Tongue (tissue), 2 donors: ENCODE data around the gene SULT2A1. TPM values are rescaled to one million over a fixed set of nuclear protein-coding genes. Genes with fewer than 3 reads are reported as not detected.
"Not testable (repeated sequence)": the region's sequence is repeated elsewhere in the genome, so short reads cannot be mapped to it uniquely, and the experiment has no call there.

Experiments
- DNase-seq: peaks from one replicate; pipeline ENCODE4 v3.0.0-alpha.2; 2015
- total RNA-seq: library from RNA; depleted of rRNA; stranded (reverse); fragments of >200 nt; gene quantifications from one replicate; pipeline ENCODE4 v1.2.3, GENCODE V29; 2014

SULT2A1 gene
- total RNA-seq, 1 donor from 2014 or later = not detected

- DNase-seq = no peak
Measured at GRCh38 chr19:47860602-47861297, 25.4 kb downstream of the SULT2A1 start.

- not testable (repeated sequence) for DNase-seq
Measured at GRCh38 chr19:47859838-47860237, 26.3 kb downstream of the SULT2A1 start.

- not testable (repeated sequence) for DNase-seq
Measured at GRCh38 chr19:47858646-47859285, 27.3 kb downstream of the SULT2A1 start, which contains the start of gene TPRX2. TSS of gene TPRX2 (plus strand) at chr19:47859235. CDS start at chr19:47859247, 12 bp downstream.

- DNase-seq = not testable (repeated sequence)
Measured at GRCh38 chr19:47858231-47858630, 27.9 kb downstream of the SULT2A1 start.

GRCh38 chr19:47854459-47854858 is 31.7 kb downstream of the SULT2A1 start:
- no peak for DNase-seq

- no peak for DNase-seq
Measured at GRCh38 chr19:47853003-47853402, 33.1 kb downstream of the SULT2A1 start.

GRCh38 chr19:47848823-47849473 is 37.2 kb downstream of the SULT2A1 start:
- DNase-seq = peak; percentile 84

GRCh38 chr19:47848425-47848822 is 37.7 kb downstream of the SULT2A1 start:
- no peak for DNase-seq

- DNase-seq = no peak
Measured at GRCh38 chr19:47842941-47843340, 43.2 kb downstream of the SULT2A1 start.

GRCh38 chr19:47839913-47840312 is 46.2 kb downstream of the SULT2A1 start:
- peak; percentile 19 for DNase-seq

GRCh38 chr19:47839411-47839810 is 46.7 kb downstream of the SULT2A1 start:
- no peak for DNase-seq

- no peak for DNase-seq
Measured at GRCh38 chr19:47836038-47836437, 50.1 kb downstream of the SULT2A1 start.

- no peak for DNase-seq
Measured at GRCh38 chr19:47832723-47833122, 53.4 kb downstream of the SULT2A1 start.

GRCh38 chr19:47826800-47827199 is 59.3 kb downstream of the SULT2A1 start:
- no peak for DNase-seq

- DNase-seq = no peak
Measured at GRCh38 chr19:47824396-47824795, 61.7 kb downstream of the SULT2A1 start.

GRCh38 chr19:47821460-47822020 is 64.6 kb downstream of the SULT2A1 start, which contains the start of gene CRX:
TSS of gene CRX (plus strand) at chr19:47821937. CDS start at chr19:47834444, 12,507 bp downstream.
- DNase-seq = no peak

Other genes starting within 250 kb of the SULT2A1 start
- 79.6 TPM for gene EHD2, start 172.9 kb downstream of the SULT2A1 start, total RNA-seq
- gene NOP53, start 140.8 kb downstream of the SULT2A1 start, total RNA-seq = 143 TPM
- 551 TPM for gene SELENOW, start 107.6 kb downstream of the SULT2A1 start, total RNA-seq
- gene TPRX1, start 81.8 kb downstream of the SULT2A1 start, total RNA-seq = not detected
- gene CRX, start 64.4 kb downstream of the SULT2A1 start, total RNA-seq = not detected
- gene TPRX2, start 27.1 kb downstream of the SULT2A1 start, total RNA-seq = not detected
- gene BSPH1, start 105.9 kb upstream of the SULT2A1 start, total RNA-seq = not detected
- not detected for gene ELSPBP1, start 108.3 kb upstream of the SULT2A1 start, total RNA-seq
- gene CABP5, start 157.8 kb upstream of the SULT2A1 start, total RNA-seq = not detected
- 32.3 TPM for gene PLA2G4C, start 224.5 kb upstream of the SULT2A1 start, total RNA-seq